ENCODE data around the gene LCK. TPM values are rescaled to one million over a fixed set of nuclear protein-coding genes. Genes with fewer than 3 reads are reported as not detected.

Gene LCK
- total and polyA plus RNA-seq, 2 experiments from 2014 or later: 33.2 to 86.6 TPM

GRCh38 chr1:32333251-32333963, 82.3 kb downstream of the LCK start:
- Histone ChIP-seq H3K4me1 (ENCODE audit: insufficient read depth) (peaks cover 34% of the 10 kb centered on the region), H3F3A (replicated peaks; ENCODE audit: low read depth) (peaks cover 32% of the 10 kb centered on the region), H3K36me3 (ENCODE audit: insufficient read depth) (no peaks in the 10 kb centered on the region; the same call in none of the 2 replicates), H3K4me2 (peak overlapping the region; percentile 98), H3K79me2 (replicated peaks; ENCODE audit: insufficient read depth) (peaks cover 18% of the 10 kb centered on the region), H3K4me3 (peak overlapping the region; percentile 95; the same call in 1 of the 2 replicates), H4K20me1 (replicated peaks; ENCODE audit: insufficient read depth) (peaks cover 36% of the 10 kb centered on the region), H3K27me3 (ENCODE audit: insufficient read depth) (peaks cover 7% of the 10 kb centered on the region; the same call in 1 of the 2 replicates), H2AFZ (no peak overlapping the region), H3K27ac (ENCODE audit: low read depth) (peak overlapping the region; percentile 50), H3K9me2 (ENCODE audit: insufficient read depth) (no peaks in the 10 kb centered on the region)
- ATAC-seq (no peak), DNase-seq (ENCODE audit: low spot score) (no peak)
- Mint-ChIP-seq H3K27me3 (ENCODE audit: insufficient read depth, low read depth, poor library complexity) (peaks cover 44% of the 10 kb centered on the region), H3K36me3 (ENCODE audit: low read depth) (peaks cover 64% of the 10 kb centered on the region), H3K9me3 (peaks cover 5% of the 10 kb centered on the region; the same call in 2 of the 3 replicates), H3K4me1 (peaks cover 42% of the 10 kb centered on the region), H3K4me3 (peak overlapping the region; percentile 96), H3K27ac (peak overlapping the region; percentile 46)
- TF ChIP-seq POLR2AphosphoS5 (IDR thresholded peaks at IDR 0.05; ENCODE audit: low read depth) (peak; percentile 3; the same call in 1 of the 2 replicates), ZNF462 (CRISPR knock-in tag; IDR thresholded peaks at IDR 0.05) (no peak)

GRCh38 chr1:32334274-32334861, 83.3 kb downstream of the LCK start:
- Mint-ChIP-seq H3K4me1 (peaks cover 47% of the 10 kb centered on the region), H3K36me3 (ENCODE audit: low read depth) (peaks cover 57% of the 10 kb centered on the region), H3K4me3 (peak overlapping the region; percentile 96), H3K9me3 (peaks cover 5% of the 10 kb centered on the region; the same call in 2 of the 3 replicates), H3K27me3 (ENCODE audit: insufficient read depth, low read depth, poor library complexity) (peaks cover 42% of the 10 kb centered on the region), H3K27ac (peak overlapping the region; percentile 46)
- Histone ChIP-seq H3K9me2 (ENCODE audit: insufficient read depth) (no peaks in the 10 kb centered on the region), H3K4me1 (ENCODE audit: insufficient read depth) (peaks cover 34% of the 10 kb centered on the region), H3K4me3 (peak overlapping the region; percentile 95), H3K79me2 (replicated peaks; ENCODE audit: insufficient read depth) (peaks cover 18% of the 10 kb centered on the region), H2AFZ (no peak overlapping the region), H3K27ac (ENCODE audit: low read depth) (peak overlapping the region; percentile 81), H3F3A (replicated peaks; ENCODE audit: low read depth) (peaks cover 32% of the 10 kb centered on the region), H4K20me1 (replicated peaks; ENCODE audit: insufficient read depth) (peaks cover 36% of the 10 kb centered on the region), H3K27me3 (ENCODE audit: insufficient read depth) (peaks cover 7% of the 10 kb centered on the region; the same call in 1 of the 2 replicates), H3K4me2 (peak overlapping the region; percentile 98), H3K36me3 (ENCODE audit: insufficient read depth) (no peaks in the 10 kb centered on the region; the same call in none of the 2 replicates)
- DNase-seq (ENCODE audit: low spot score): no peak
- ATAC-seq: no peak
- TF ChIP-seq EZH2phosphoT487 (IDR thresholded peaks at IDR 0.05; ENCODE audit: unreplicated experiment): no peak
- TF ChIP-seq ZNF462 (CRISPR knock-in tag; IDR thresholded peaks at IDR 0.05): no peak

All from GM23338 (cell line).